ENCODE results near the gene PEX14. TPM values are rescaled to one million over a fixed set of nuclear protein-coding genes. Genes with fewer than 3 reads are reported as not detected.

The PEX14 gene
- total RNA-seq, 4 donors from 2014 or later = 10.1 to 22.7 (median 15.1) TPM

DNA sequence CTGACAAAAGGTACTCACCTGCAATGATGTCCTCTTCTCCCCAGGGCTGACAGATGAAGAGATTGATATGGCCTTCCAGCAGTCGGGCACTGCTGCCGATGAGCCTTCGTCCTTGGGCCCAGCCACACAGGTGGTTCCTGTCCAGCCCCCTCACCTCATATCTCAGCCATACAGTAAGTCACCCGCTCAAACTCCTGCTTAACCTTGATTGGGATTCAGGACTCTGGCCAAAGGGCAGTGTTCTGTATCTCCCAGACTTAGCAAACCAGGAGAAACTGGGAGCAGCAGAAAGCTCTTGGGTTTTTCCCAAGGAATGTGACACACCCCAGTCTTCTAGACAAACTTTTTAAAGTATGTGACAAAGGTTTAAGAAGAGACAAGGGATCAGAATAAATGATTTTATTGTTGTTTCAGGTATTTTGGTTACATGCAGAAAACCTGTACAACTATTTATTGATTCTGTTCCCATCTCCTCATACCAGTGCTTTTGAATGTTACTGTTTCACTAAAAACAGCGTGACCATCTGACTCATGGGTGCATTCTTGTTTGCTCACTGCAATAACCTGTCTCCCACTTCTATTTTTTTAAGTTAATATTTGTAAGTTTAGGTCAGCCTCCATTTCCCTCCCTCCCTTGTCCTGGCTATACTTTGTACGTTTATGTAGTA is 124.6 kb downstream of the PEX14 start:
- Histone ChIP-seq H3K4me1 (peaks cover 0 to 11% (median 0%) of the 10 kb centered on the region in 3 donors), H3K4me3 (no peak overlapping the region), H3K27me3 (no peaks in the 10 kb centered on the region), H3K9me3 (no peaks in the 10 kb centered on the region), H3K27ac (no peak overlapping the region), H3K36me3 (peaks cover 0 to 17% of the 10 kb centered on the region in 2 donors)
- no peak for TF ChIP-seq POLR2A (IDR thresholded peaks at IDR 0.05)
- TF ChIP-seq, protein P1, sequence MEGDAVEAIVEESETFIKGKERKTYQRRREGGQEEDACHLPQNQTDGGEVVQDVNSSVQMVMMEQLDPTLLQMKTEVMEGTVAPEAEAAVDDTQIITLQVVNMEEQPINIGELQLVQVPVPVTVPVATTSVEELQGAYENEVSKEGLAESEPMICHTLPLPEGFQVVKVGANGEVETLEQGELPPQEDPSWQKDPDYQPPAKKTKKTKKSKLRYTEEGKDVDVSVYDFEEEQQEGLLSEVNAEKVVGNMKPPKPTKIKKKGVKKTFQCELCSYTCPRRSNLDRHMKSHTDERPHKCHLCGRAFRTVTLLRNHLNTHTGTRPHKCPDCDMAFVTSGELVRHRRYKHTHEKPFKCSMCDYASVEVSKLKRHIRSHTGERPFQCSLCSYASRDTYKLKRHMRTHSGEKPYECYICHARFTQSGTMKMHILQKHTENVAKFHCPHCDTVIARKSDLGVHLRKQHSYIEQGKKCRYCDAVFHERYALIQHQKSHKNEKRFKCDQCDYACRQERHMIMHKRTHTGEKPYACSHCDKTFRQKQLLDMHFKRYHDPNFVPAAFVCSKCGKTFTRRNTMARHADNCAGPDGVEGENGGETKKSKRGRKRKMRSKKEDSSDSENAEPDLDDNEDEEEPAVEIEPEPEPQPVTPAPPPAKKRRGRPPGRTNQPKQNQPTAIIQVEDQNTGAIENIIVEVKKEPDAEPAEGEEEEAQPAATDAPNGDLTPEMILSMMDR (IDR thresholded peaks at IDR 0.05) = no peak
- no peak for TF ChIP-seq EP300 (IDR thresholded peaks at IDR 0.05)
- no peak for TF ChIP-seq POLR2AphosphoS5 (IDR thresholded peaks at IDR 0.05)
- no peak for ATAC-seq
- 73 to 80% methylated on average over 3 to 6 of the region's 6 CpGs for WGBS, 2 donors (ENCODE audit: low coverage in 1 of 2)

DNA sequence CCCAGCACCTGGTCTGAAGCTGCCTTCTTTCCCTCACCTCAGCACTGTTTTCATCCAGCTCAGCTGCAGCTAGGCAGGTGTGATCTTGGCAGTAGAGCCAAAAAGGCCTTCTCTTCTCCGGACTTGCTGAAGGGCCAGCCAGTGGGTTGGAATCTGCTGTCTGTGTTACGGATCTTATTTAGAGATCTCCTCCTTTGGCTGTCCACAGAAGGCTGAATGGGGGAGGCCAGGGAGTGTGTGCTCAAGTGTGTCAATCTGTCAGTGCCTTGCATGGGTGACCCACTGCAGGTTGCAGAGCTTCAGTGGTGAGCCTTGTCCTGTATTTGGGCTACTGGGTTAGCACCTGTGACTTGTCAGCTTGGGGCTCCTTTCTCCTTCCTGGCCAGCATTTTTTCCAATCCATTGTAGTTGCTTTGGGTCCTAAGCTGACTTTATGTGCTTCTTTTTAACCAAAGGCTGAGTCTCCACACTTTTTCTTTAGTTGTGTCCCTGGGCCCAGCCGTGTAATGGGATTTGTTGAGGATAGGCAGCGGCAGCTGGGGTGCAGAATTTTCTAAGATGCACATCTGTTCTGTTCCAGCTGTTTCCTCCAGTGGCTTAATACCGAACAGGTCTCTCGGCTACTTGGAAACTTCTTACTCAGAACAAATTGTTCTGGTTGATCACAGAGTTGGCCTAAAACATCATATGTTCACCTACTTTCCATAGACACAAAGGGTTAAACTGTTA is 126.8 kb downstream of the PEX14 start:
- Histone ChIP-seq H3K4me1 (peaks cover 0 to 6% (median 0%) of the 10 kb centered on the region in 3 donors), H3K27me3 (no peaks in the 10 kb centered on the region), H3K27ac (no peak overlapping the region), H3K4me3 (no peak overlapping the region), H3K36me3 (peaks cover 0 to 17% of the 10 kb centered on the region in 2 donors), H3K9me3 (no peaks in the 10 kb centered on the region)
- 77 to 84% methylated on average over 6 of the region's 6 CpGs for WGBS, 2 donors (ENCODE audit: low coverage in 1 of 2)
- TF ChIP-seq POLR2AphosphoS5 (IDR thresholded peaks at IDR 0.05) (no peak), POLR2A (IDR thresholded peaks at IDR 0.05) (no peak), EP300 (IDR thresholded peaks at IDR 0.05) (no peak)
- TF ChIP-seq, protein P1 (IDR thresholded peaks at IDR 0.05) = no peak
- no peak for ATAC-seq

DNA sequence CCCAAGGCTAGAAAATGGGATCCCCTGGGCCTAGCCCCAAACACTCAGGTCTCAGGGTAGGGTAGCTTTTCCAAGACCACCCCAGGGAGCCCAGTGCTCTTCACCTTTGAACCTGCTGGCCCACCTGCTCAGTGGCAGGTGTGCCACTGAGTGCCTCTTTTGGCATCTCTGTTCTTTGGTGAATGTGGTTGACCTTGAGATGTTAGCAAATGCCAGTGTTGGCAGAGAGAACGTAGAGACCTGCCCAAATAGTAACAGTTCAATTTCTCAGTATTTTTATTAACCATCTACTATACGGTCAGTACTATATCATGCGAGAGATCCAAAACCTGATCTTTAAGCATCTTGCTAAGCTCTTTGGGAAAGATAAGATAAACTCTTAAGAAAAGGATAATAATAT is 128.2 kb downstream of the PEX14 start:
- Histone ChIP-seq H3K9me3 (no peaks in the 10 kb centered on the region), H3K4me3 (no peak overlapping the region)
- TF ChIP-seq POLR2AphosphoS5 (IDR thresholded peaks at IDR 0.05) = no peak
- TF ChIP-seq, protein P1 (IDR thresholded peaks at IDR 0.05) = no peak
- TF ChIP-seq EP300 (IDR thresholded peaks at IDR 0.05) = no peak
- TF ChIP-seq POLR2A (IDR thresholded peaks at IDR 0.05) = no peak

DNA sequence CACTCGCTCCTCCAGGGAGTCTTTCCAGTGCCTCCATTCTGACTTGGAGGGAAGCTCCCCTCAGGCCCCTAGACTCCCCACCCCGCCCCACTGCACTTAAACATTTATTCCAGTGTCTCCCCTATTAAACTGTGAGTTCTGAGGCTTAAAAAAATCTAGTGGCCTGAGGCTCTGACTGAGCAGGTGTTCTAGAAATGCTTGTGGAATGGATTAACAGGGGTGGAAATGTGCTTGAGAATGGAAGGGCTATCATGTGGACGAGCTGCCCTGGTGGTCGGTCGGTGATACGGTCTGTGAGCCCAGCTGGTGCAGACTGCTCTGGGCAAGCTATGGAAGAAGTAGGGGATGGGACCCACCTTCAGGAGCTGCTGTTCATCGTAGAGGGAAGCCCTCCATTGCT is 130.2 kb downstream of the PEX14 start:
- H3K4me1 ChIP-seq = no peaks in the 10 kb centered on the region
- H3K4me3 ChIP-seq = no peak overlapping the region
- H3K27me3 ChIP-seq = no peaks in the 10 kb centered on the region
- no peaks in the 10 kb centered on the region for H3K9me3 ChIP-seq
- WGBS, 2 donors (ENCODE audit: low coverage in 1 of 2) = 93 to 100% methylated on average over 2 to 3 of the region's 7 CpGs
- ATAC-seq = no peak
- TF ChIP-seq POLR2A (IDR thresholded peaks at IDR 0.05) (no peak), EP300 (IDR thresholded peaks at IDR 0.05) (no peak), POLR2AphosphoS5 (IDR thresholded peaks at IDR 0.05) (no peak)
- TF ChIP-seq, protein P1 (IDR thresholded peaks at IDR 0.05) = no peak
- H3K27ac ChIP-seq = no peak overlapping the region
- peaks cover 0 to 5% of the 10 kb centered on the region in 2 donors for H3K36me3 ChIP-seq

More for the DNA sequence above, 128.2 kb downstream of the PEX14 start:
- Histone ChIP-seq H3K36me3 (peaks cover 0 to 17% of the 10 kb centered on the region in 2 donors), H3K27me3 (no peaks in the 10 kb centered on the region), H3K4me1 (no peaks in the 10 kb centered on the region), H3K27ac (no peak overlapping the region)
- 84 to 87% methylated on average over 2 to 3 of the region's 3 CpGs for WGBS, 2 donors (ENCODE audit: low coverage in 1 of 2)
- no peak for ATAC-seq

Measured in gastroesophageal sphincter (tissue), 4 donors.